Common myeloid progenitor, CD34-positive (primary cell): ENCODE data around the gene PNKD.

Experiments
- CTCF ChIA-PET: fragments of 350-600 bp; sonication (Branson Sonifier 250); formaldehyde crosslinking; loops from one replicate; lab custom pipeline; 2021; ENCODE audit warnings: antibody characterized with exemption; lab: Charles Lee
- POLR2A ChIA-PET: fragments of 350-600 bp; sonication (Branson Sonifier 250); formaldehyde crosslinking; loops from one replicate; lab custom pipeline; 2021; ENCODE audit warnings: antibody characterized with exemption; lab: Charles Lee
- DNase-seq, 3 donors: peaks; one replicate each; pipeline versions ENCODE4 v3.0.0 to v3.0.0-alpha.2; 2013
- H3K27ac ChIP-seq, 2 experiments: 1 replicate in 1 of 2; 2 replicates in 1 of 2; pipeline ENCODE4 v1.7.0; 2013; ENCODE audit warnings: inconsistent platforms in 2 of 2, low read length in 2 of 2, mild to moderate bottlenecking in 2 of 2, low read depth in 1 of 2, moderate library complexity in 1 of 2; ENCODE audit not compliant: severe bottlenecking in 2 of 2, insufficient read depth in 1 of 2, poor library complexity in 1 of 2
- H3K27me3 ChIP-seq, 5 experiments: replicated peaks in 2 of 5; 1 replicate in 3 of 5; 2 replicates in 2 of 5; pipeline versions ENCODE4 v1.6.1 to v1.7.0; 2013; ENCODE audit warnings: low read length in 4 of 5, mild to moderate bottlenecking in 2 of 5, moderate library complexity in 2 of 5, inconsistent platforms in 1 of 5; ENCODE audit not compliant: insufficient read depth in 5 of 5, control insufficient read depth in 4 of 5
- H3K36me3 ChIP-seq, 4 experiments: 1 replicate in 2 of 4; 2 replicates in 2 of 4; pipeline versions ENCODE4 v1.6.1 to v1.7.0; 2013; ENCODE audit warnings: low read length in 3 of 4, control low read depth in 1 of 4, mild to moderate bottlenecking in 1 of 4; ENCODE audit not compliant: control insufficient read depth in 4 of 4, insufficient read depth in 4 of 4
- H3K4me1 ChIP-seq, 4 experiments: 1 replicate in 3 of 4; 2 replicates in 1 of 4; pipeline versions ENCODE4 v1.6.1 to v1.7.1; 2013; ENCODE audit warnings: low read length in 3 of 4, mild to moderate bottlenecking in 3 of 4, control low read depth in 1 of 4, inconsistent platforms in 1 of 4, moderate library complexity in 1 of 4; ENCODE audit not compliant: control insufficient read depth in 4 of 4, insufficient read depth in 4 of 4; ENCODE audit errors: control extremely low read depth in 1 of 4
- H3K4me3 ChIP-seq, 7 experiments: 1 replicate in 4 of 7; 2 replicates in 3 of 7; pipeline versions ENCODE4 v1.5.1 to v1.7.0; 2013; ENCODE audit warnings: mild to moderate bottlenecking in 7 of 7, low read length in 6 of 7, moderate library complexity in 6 of 7, inconsistent platforms in 2 of 7, low read depth in 2 of 7, control low read depth in 1 of 7; ENCODE audit not compliant: insufficient read depth in 4 of 7, control insufficient read depth in 1 of 7; ENCODE audit errors: extremely low read depth in 1 of 7
- H3K9me3 ChIP-seq, 5 experiments: 1 replicate in 4 of 5; 2 replicates in 1 of 5; pipeline versions ENCODE4 v1.6.1 to v1.7.1; 2013; ENCODE audit warnings: low read length in 4 of 5, mild to moderate bottlenecking in 2 of 5, inconsistent platforms in 1 of 5, low read depth in 1 of 5, moderate library complexity in 1 of 5; ENCODE audit not compliant: control insufficient read depth in 4 of 5, insufficient read depth in 2 of 5; ENCODE audit errors: control extremely low read depth in 1 of 5
- WGBS: methylation state at CpG from one replicate; pipeline ENCODE4 v1.1.5; 2013; ENCODE audit not compliant: insufficient coverage; 5-methylcytosine and 5-hydroxymethylcytosine counted together

PNKD gene

DNA sequence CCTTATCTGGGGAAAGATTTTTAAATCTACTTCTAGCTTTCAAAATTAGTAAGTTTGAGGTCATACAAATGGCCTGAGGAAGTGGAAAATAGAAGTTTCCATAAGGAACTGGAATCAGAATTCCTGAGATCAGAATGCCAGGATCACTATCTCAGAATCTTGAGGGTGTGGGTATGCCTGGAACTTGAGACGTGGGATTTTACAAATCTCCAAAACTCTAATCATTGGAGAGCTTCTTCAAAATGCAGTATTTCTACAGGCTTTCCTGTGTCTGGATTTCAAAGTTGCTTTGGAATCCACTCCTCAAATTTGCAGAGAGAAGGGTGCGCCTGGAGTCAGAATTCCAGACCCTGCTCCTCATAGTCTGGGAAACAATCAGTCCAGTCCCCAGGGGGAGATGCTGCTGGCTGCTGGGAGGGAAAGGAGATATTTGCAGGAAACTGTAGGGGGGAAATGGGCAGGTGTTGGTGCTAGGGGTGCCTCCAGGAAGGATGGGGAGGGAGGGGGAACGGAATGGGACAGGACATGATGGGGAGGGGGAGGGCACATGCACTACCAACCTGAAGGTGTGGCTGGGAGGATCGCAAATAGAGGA is 55.3 kb downstream of the PNKD start:
- peak overlapping the region in 2 of 7 experiments; percentile 24 to 50 for H3K4me3 ChIP-seq
- DNase-seq = no peak
- peaks cover 0 to 23% (median 0%) of the 10 kb centered on the region in 4 experiments for H3K36me3 ChIP-seq
- POLR2A ChIA-PET = no interaction called here
- CTCF ChIA-PET = interaction anchor here (19.4 to 22.5 kb wide), 2 partner anchors 18 to 32 kb away, joined by 212 to 340 read pairs; partner anchors contain the start of gene CATIP
- H3K4me1 ChIP-seq = peaks cover 7 to 93% (median 88%) of the 10 kb centered on the region in 4 experiments
- 64% methylated on average over 4 of the region's 4 CpGs for whole genome bisulfite sequencing
- no peaks in the 10 kb centered on the region for H3K27me3 ChIP-seq
- H3K9me3 ChIP-seq = no peaks in the 10 kb centered on the region
- peak overlapping the region in 1 of 2 experiments; percentile 68 for H3K27ac ChIP-seq

- DNase-seq = no peak
- peaks cover 0 to 25% (median 0%) of the 10 kb centered on the region in 4 experiments for H3K36me3 ChIP-seq
- peak overlapping the region in 1 of 2 experiments; percentile 68 for H3K27ac ChIP-seq
- H3K27me3 ChIP-seq = no peaks in the 10 kb centered on the region
- ChIA-PET POLR2A (interaction anchor here (1.4 kb wide), 1 partner anchor 9 kb away, joined by 3 read pairs; no protein-coding TSS in a partner anchor), CTCF (interaction anchor here (3.6 to 22.5 kb wide), 3 partner anchors 18 to 36 kb away, joined by 15 to 340 read pairs (median 212); partner anchors contain the start of gene CATIP)
- H3K4me1 ChIP-seq = peaks cover 7 to 93% (median 85%) of the 10 kb centered on the region in 4 experiments
- H3K9me3 ChIP-seq = no peaks in the 10 kb centered on the region
- H3K4me3 ChIP-seq = peak overlapping the region in 3 of 7 experiments; percentile 1 to 50 (median 24)
- 89% methylated on average over 1 of the region's 2 CpGs for WGBS
These were observed 56.0 kb downstream of the PNKD start for GRCh38 chr2:218326315-218326714.

GRCh38 chr2:218327451-218328210 is 57.3 kb downstream of the PNKD start:
- peak overlapping the region; percentile 12 to 68 for H3K27ac ChIP-seq
- H3K9me3 ChIP-seq = no peaks in the 10 kb centered on the region
- peak overlapping the region in 1 of 7 experiments; percentile 42 for H3K4me3 ChIP-seq
- CTCF ChIA-PET = interaction anchor here (0.8 to 22.5 kb wide), 4 partner anchors 9 to 37 kb away, joined by 3 to 340 read pairs (median 114); partner anchors contain the start of gene CATIP
- peak in 1 of 3 donors; percentile 25 for DNase-seq
- H3K27me3 ChIP-seq = no peaks in the 10 kb centered on the region
- POLR2A ChIA-PET = interaction anchor here (0.6 to 1.4 kb wide), 2 partner anchors 11 to 19 kb away, joined by 3 read pairs; no protein-coding TSS in a partner anchor
- H3K36me3 ChIP-seq = peaks cover 0 to 25% (median 0%) of the 10 kb centered on the region in 4 experiments
- 21% methylated on average over 8 of the region's 11 CpGs for WGBS
- H3K4me1 ChIP-seq = peaks cover 13 to 94% (median 89%) of the 10 kb centered on the region in 4 experiments

GRCh38 chr2:218328294-218328693 is 58.0 kb downstream of the PNKD start:
- Histone ChIP-seq H3K4me3 (no peak overlapping the region), H3K36me3 (peaks cover 0 to 25% (median 0%) of the 10 kb centered on the region in 4 experiments), H3K9me3 (no peaks in the 10 kb centered on the region), H3K4me1 (peaks cover 13 to 96% (median 92%) of the 10 kb centered on the region in 4 experiments), H3K27me3 (no peaks in the 10 kb centered on the region), H3K27ac (peak overlapping the region; percentile 12 to 83)
- ChIA-PET CTCF (interaction anchor here (1.3 to 22.5 kb wide), 5 partner anchors 20 to 67 kb away, joined by 4 to 340 read pairs (median 15); partner anchors contain the start of gene CATIP), POLR2A (no interaction called here)
- WGBS = 100% methylated on average over 2 of the region's 2 CpGs
- DNase-seq = no peak

GRCh38 chr2:218329027-218329825 is 58.9 kb downstream of the PNKD start:
- POLR2A ChIA-PET = interaction anchor here (0.8 to 1.5 kb wide), 3 partner anchors 14 to 132 kb away, joined by 3 to 4 read pairs (median 4); no protein-coding TSS in a partner anchor

More at GRCh38 chr2:218329027-218329825, 58.9 kb downstream of the PNKD start:
- Histone ChIP-seq H3K27me3 (no peaks in the 10 kb centered on the region), H3K9me3 (no peaks in the 10 kb centered on the region), H3K4me1 (peaks cover 18 to 97% (median 93%) of the 10 kb centered on the region in 4 experiments), H3K4me3 (peak overlapping the region in 2 of 7 experiments; percentile 28 to 50), H3K36me3 (peaks cover 0 to 25% (median 0%) of the 10 kb centered on the region in 4 experiments), H3K27ac (peak overlapping the region; percentile 61 to 83)
- DNase-seq = peak in 2 of 3 donors; percentile 39 to 45
- CTCF ChIA-PET = interaction anchor here (1.0 to 22.5 kb wide), 8 partner anchors 9 to 66 kb away, joined by 3 to 340 read pairs (median 4); partner anchors contain the start of gene CATIP
- WGBS = 67% methylated on average over 14 of the region's 18 CpGs
